Ovary (tissue), 9 donors: Measurements from ENCODE around the gene WDR35. TPM values are rescaled to one million over a fixed set of nuclear protein-coding genes. Genes with fewer than 3 reads are reported as not detected.

Experiments used
- DNase-seq, 5 donors: peaks; one replicate each; pipeline ENCODE4 v3.0.0-alpha.2; 2019 to 2020
- H3K27ac ChIP-seq, 2 donors: fragments of 200-600 bp; one replicate each; pipeline versions ENCODE4 v1.5.1 to v1.8.0; 2019 to 2022
- H3K27me3 ChIP-seq: fragments of 200-600 bp; one replicate; pipeline ENCODE4 v1.8.0; 2022
- H3K36me3 ChIP-seq: fragments of 200-600 bp; sonication (generic); one replicate; pipeline ENCODE4 v1.5.1; 2019
- H3K4me1 ChIP-seq: one replicate; pipeline ENCODE4 v1.8.1; 2013; ENCODE audit warnings: mild to moderate bottlenecking, moderate library complexity; ENCODE audit not compliant: insufficient read depth
- H3K4me3 ChIP-seq: fragments of 200-600 bp; sonication (generic); one replicate; pipeline ENCODE4 v1.5.1; 2017
- H3K9me3 ChIP-seq, 2 donors: fragments of 200-600 bp in 1 of 2; sonication (generic) in 1 of 2; one replicate each; pipeline versions ENCODE4 v1.5.1 to v1.8.1; 2013 to 2019; ENCODE audit warnings: mild to moderate bottlenecking in 1 of 2, moderate library complexity in 1 of 2
- CTCF ChIP-seq, 3 donors: fragments of 450-650 bp in 2 of 3; fragments of 200-600 bp in 1 of 3; IDR thresholded peaks; one replicate each; pipeline versions ENCODE4 v1.5.1 to v1.8.0; 2016 to 2022; ENCODE audit warnings: antibody characterized with exemption in 3 of 3, mild to moderate bottlenecking in 1 of 3
- EP300 ChIP-seq: sonication (generic); formaldehyde crosslinking; IDR thresholded peaks from one replicate; pipeline ENCODE4 v1.6.1; 2017; ENCODE audit warnings: antibody characterized with exemption
- POLR2A ChIP-seq: fragments of 450-650 bp; IDR thresholded peaks from one replicate; pipeline ENCODE4 v1.6.1; 2017; ENCODE audit warnings: antibody characterized with exemption, mild to moderate bottlenecking, moderate library complexity
- WGBS, 3 donors: extraction: QIAGEN DNeasy Blood & Tissue Kit in 1 of 3; methylation state at CpG; one replicate each; pipeline versions ENCODE4 v1.1.5 to v1.1.7; 2013 to 2017; 5-methylcytosine and 5-hydroxymethylcytosine counted together
- intact Hi-C, 4 donors: fragments of 100-400 bp; cut with DNase I; formaldehyde crosslinking; loops; one replicate each; pipeline versions ENCODE4 v1.11.0 to v1.15.1; 2022 to 2023
- polyA plus RNA-seq, 2 donors: library from polyadenylated mRNA; stranded (reverse); fragments of 200-250 nt in 1 of 2; fragments of 350-450 nt in 1 of 2; fragmentation: Illumina TruSeq in 1 of 2; extraction: RNeasy Lipid Tissue Mini Kit (QIAGEN cat#74804) in 1 of 2; gene quantifications; one replicate each; pipeline ENCODE4 v1.2.3, GENCODE V29; 2013 to 2014
- total RNA-seq, 7 donors: library from RNA; depleted of rRNA in 2 of 7; stranded (reverse); fragments of >200 nt in 2 of 7; fragmentation: NEBNext Ultra II Directional in 3 of 7; extraction: Animal tissue kit (Norgen Biotek cat#: 25700) in 3 of 7; gene quantifications; one replicate each; pipeline versions ENCODE4 v1.1.0 to v1.2.4, GENCODE V29; 2016 to 2023
- donor health status: DM: no; HTN: no; CAD: no; lungs with moderate emphysema.
- donor health status: DM: no; HTN: no; CAD: no.
- donor health status: Bipolar disorder and iron deficiency.
- donor health status: DM: yes; HTN: yes; CAD: no.
- donor health status: DM: no; HTN: no; CAD: no.
- donor health status: DM: yes; HTN: yes; CAD: no.

WDR35 gene
- total and polyA plus RNA-seq, 9 donors, result 7.1 to 19.3 (median 14.5) TPM

GRCh38 chr2:20005891-20006470 lies 16.1 kb upstream of the WDR35 start:
- no peaks in the 10 kb centered on the region for H3K36me3 ChIP-seq
- TF ChIP-seq POLR2A (no peak), CTCF (IDR thresholded peaks at IDR 0.05) (no peak), EP300 (no peak)
- 89 to 92% (median 91%) methylated on average over 17 of the region's 17 CpGs for WGBS, 3 donors
- no peak for DNase-seq
- H3K27me3 ChIP-seq, result no peaks in the 10 kb centered on the region
- H3K27ac ChIP-seq, result no peak overlapping the region
- no peaks in the 10 kb centered on the region for H3K9me3 ChIP-seq
- H3K4me3 ChIP-seq, result no peak overlapping the region
- intact Hi-C loops, result no loop called here
- H3K4me1 ChIP-seq, result no peaks in the 10 kb centered on the region

- Histone ChIP-seq H3K27me3 (no peaks in the 10 kb centered on the region), H3K9me3 (no peaks in the 10 kb centered on the region), H3K4me3 (no peak overlapping the region), H3K4me1 (no peaks in the 10 kb centered on the region), H3K36me3 (no peaks in the 10 kb centered on the region), H3K27ac (no peak overlapping the region)
- WGBS, 3 donors, result 89 to 97% (median 93%) methylated on average over 10 of the region's 10 CpGs
- intact Hi-C loops, result no loop called here
- TF ChIP-seq CTCF (IDR thresholded peaks at IDR 0.05) (no peak), POLR2A (no peak), EP300 (no peak)
- no peak for DNase-seq
Observed at GRCh38 chr2:20005067-20005627, 15.2 kb upstream of the WDR35 start.

- Histone ChIP-seq H3K9me3 (no peaks in the 10 kb centered on the region), H3K36me3 (no peaks in the 10 kb centered on the region), H3K27me3 (no peaks in the 10 kb centered on the region), H3K27ac (no peak overlapping the region), H3K4me1 (no peaks in the 10 kb centered on the region), H3K4me3 (no peak overlapping the region)
- 71 to 88% (median 80%) methylated on average over 2 of the region's 2 CpGs for WGBS, 3 donors
- intact Hi-C loops, result no loop called here
- TF ChIP-seq POLR2A (no peak), EP300 (no peak), CTCF (IDR thresholded peaks at IDR 0.05) (no peak)
- no peak for DNase-seq
Observed at GRCh38 chr2:20001361-20001863, 11.5 kb upstream of the WDR35 start.

- H3K9me3 ChIP-seq, result no peaks in the 10 kb centered on the region
- no peak for DNase-seq
- H3K27me3 ChIP-seq, result no peaks in the 10 kb centered on the region
- H3K4me3 ChIP-seq, result no peak overlapping the region
- no peaks in the 10 kb centered on the region for H3K36me3 ChIP-seq
- H3K27ac ChIP-seq, result no peak overlapping the region
- H3K4me1 ChIP-seq, result peaks cover 3% of the 10 kb centered on the region
- intact Hi-C loops, result no loop called here
- TF ChIP-seq EP300, result no peak
- no peak for TF ChIP-seq CTCF (IDR thresholded peaks at IDR 0.05)
- no peak for TF ChIP-seq POLR2A
Observed at GRCh38 chr2:19993731-19994130, 3.8 kb upstream of the WDR35 start.
